ENCODE measurements around the gene RTP2. TPM values are rescaled to one million over a fixed set of nuclear protein-coding genes. Genes with fewer than 3 reads are reported as not detected.

RTP2 gene
- total RNA-seq, 1 donor from 2014 or later: not detected

- no peaks in the 10 kb centered on the region for H3K9me3 Mint-ChIP-seq
- DNase-seq (ENCODE audit: low read depth, low spot score): no peak
- no peak for TF ChIP-seq CTCF (conservative IDR thresholded peaks at IDR 0.05)
- H3K27me3 Mint-ChIP-seq (ENCODE audit: low read depth): no peaks in the 10 kb centered on the region
- H3K4me1 Mint-ChIP-seq: no peaks in the 10 kb centered on the region
- H3K36me3 Mint-ChIP-seq (ENCODE audit: low read depth): no peaks in the 10 kb centered on the region
- no peak overlapping the region for H3K4me3 Mint-ChIP-seq
- no peak overlapping the region for H3K27ac Mint-ChIP-seq (ENCODE audit: unreplicated experiment)
These were observed 27.2 kb upstream of the RTP2 start for GRCh38 chr3:187729598-187729997.

- H3K27ac Mint-ChIP-seq (ENCODE audit: unreplicated experiment): no peak overlapping the region
- no peak for DNase-seq (ENCODE audit: low read depth, low spot score)
- H3K9me3 Mint-ChIP-seq: no peaks in the 10 kb centered on the region
- TF ChIP-seq CTCF (conservative IDR thresholded peaks at IDR 0.05): no peak
- no peaks in the 10 kb centered on the region for H3K36me3 Mint-ChIP-seq (ENCODE audit: low read depth)
- H3K4me1 Mint-ChIP-seq: no peaks in the 10 kb centered on the region
- H3K27me3 Mint-ChIP-seq (ENCODE audit: low read depth): no peaks in the 10 kb centered on the region
- H3K4me3 Mint-ChIP-seq: no peak overlapping the region
These were observed 26.7 kb upstream of the RTP2 start for GRCh38 chr3:187728940-187729583.

GRCh38 chr3:187728248-187728647, 25.9 kb upstream of the RTP2 start:
- no peak for TF ChIP-seq CTCF (conservative IDR thresholded peaks at IDR 0.05)
- no peaks in the 10 kb centered on the region for H3K4me1 Mint-ChIP-seq
- H3K27ac Mint-ChIP-seq (ENCODE audit: unreplicated experiment): no peak overlapping the region
- DNase-seq (ENCODE audit: low read depth, low spot score): no peak
- no peaks in the 10 kb centered on the region for H3K36me3 Mint-ChIP-seq (ENCODE audit: low read depth)
- no peak overlapping the region for H3K4me3 Mint-ChIP-seq
- no peaks in the 10 kb centered on the region for H3K27me3 Mint-ChIP-seq (ENCODE audit: low read depth)
- H3K9me3 Mint-ChIP-seq: no peaks in the 10 kb centered on the region

- H3K4me3 Mint-ChIP-seq: no peak overlapping the region
- H3K27ac Mint-ChIP-seq (ENCODE audit: unreplicated experiment): peak overlapping the region; percentile 24
- DNase-seq (ENCODE audit: low read depth, low spot score): no peak
- H3K27me3 Mint-ChIP-seq (ENCODE audit: low read depth): no peaks in the 10 kb centered on the region
- TF ChIP-seq CTCF (conservative IDR thresholded peaks at IDR 0.05): no peak
- no peaks in the 10 kb centered on the region for H3K9me3 Mint-ChIP-seq
- no peaks in the 10 kb centered on the region for H3K4me1 Mint-ChIP-seq
- no peaks in the 10 kb centered on the region for H3K36me3 Mint-ChIP-seq (ENCODE audit: low read depth)
These were observed 24.2 kb upstream of the RTP2 start for GRCh38 chr3:187726564-187726963.

GRCh38 chr3:187725653-187726370, 23.5 kb upstream of the RTP2 start:
- H3K9me3 Mint-ChIP-seq: no peaks in the 10 kb centered on the region
- no peak for DNase-seq (ENCODE audit: low read depth, low spot score)
- H3K27ac Mint-ChIP-seq (ENCODE audit: unreplicated experiment): no peak overlapping the region
- TF ChIP-seq CTCF (conservative IDR thresholded peaks at IDR 0.05): no peak
- no peaks in the 10 kb centered on the region for H3K4me1 Mint-ChIP-seq
- H3K36me3 Mint-ChIP-seq (ENCODE audit: low read depth): no peaks in the 10 kb centered on the region
- no peak overlapping the region for H3K4me3 Mint-ChIP-seq
- H3K27me3 Mint-ChIP-seq (ENCODE audit: low read depth): no peaks in the 10 kb centered on the region
